Skin epidermis (tissue), 12 donors: Measurements from ENCODE around the gene MIB1.
"Not testable (repeated sequence)": the region's sequence is repeated elsewhere in the genome, so short reads cannot be mapped to it uniquely, and the experiment has no call there.

Experiments
- H3K27ac ChIP-seq, 21 experiments: fragments of 200-600 bp; sonication (generic) in 11 of 21; one replicate each; pipeline ENCODE4 v1.5.0; 2020; ENCODE audit warnings: mild to moderate bottlenecking in 3 of 21, inconsistent platforms in 2 of 21, moderate library complexity in 2 of 21
- H3K4me3 ChIP-seq, 7 experiments: fragments of 200-600 bp; sonication (generic) in 2 of 7; one replicate each; pipeline ENCODE4 v1.5.0; 2020; ENCODE audit warnings: inconsistent platforms in 2 of 7, mild to moderate bottlenecking in 2 of 7, moderate library complexity in 1 of 7

Gene MIB1

GRCh38 chr18:21740538-21741311 is at the start of gene MIB1:
TSS of gene MIB1 (plus strand) at chr18:21740792. CDS start at chr18:21741584, 792 bp downstream.
- Histone ChIP-seq H3K4me3 (peak within 1 kb of the TSS; percentile 80 to 99 (median 94)), H3K27ac (peak within 1 kb of the TSS; percentile 90 to 99 (median 98))

DNA sequence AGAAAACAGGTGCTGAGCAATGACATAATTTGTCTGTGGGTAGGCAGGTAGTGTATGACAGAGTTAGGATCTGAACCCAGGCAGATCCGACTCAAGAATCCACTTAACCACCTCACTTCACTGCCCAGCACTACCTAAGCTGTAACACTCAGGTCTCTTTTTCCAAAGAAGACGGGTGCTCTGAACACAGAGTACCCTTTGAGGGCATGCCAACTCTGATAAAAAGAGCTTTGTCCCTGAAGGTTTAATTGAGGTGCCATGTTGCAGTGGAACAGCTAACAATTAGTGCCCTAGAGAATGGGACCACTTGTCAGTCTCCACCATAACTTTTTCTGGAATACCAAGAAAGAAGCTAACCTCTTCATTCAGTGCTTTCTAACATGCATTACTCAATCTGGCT is 47.3 kb upstream of the MIB1 start:
- Histone ChIP-seq H3K4me3 (no peak overlapping the region), H3K27ac (no peak overlapping the region)

DNA sequence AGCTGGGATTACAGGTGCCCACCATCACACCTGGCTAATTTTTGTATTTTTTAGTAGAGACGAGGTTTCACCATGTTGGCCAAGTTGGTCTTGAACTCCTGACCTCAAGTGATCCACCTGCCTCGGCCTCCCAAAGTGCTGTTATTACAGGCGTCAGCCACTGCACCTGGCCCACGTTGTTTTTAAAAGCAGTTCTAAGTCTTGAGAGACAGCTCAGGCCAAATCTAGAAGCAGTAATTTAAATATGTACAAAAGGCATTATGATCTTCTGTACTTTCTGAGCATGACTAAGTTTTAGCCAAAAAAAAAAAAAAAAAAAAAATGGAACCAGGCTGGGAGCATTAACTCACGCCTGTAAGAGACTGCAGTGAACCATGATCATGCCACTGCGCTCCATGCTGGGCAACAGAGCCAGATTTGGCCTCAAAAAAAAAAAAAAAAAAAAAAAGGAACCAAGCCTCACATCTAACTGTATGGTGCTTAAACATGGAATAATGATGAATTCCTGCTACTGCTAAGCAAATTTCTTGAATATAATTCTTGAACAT is 40.0 kb upstream of the MIB1 start:
- Histone ChIP-seq H3K27ac (no peak overlapping the region), H3K4me3 (no peak overlapping the region)

DNA sequence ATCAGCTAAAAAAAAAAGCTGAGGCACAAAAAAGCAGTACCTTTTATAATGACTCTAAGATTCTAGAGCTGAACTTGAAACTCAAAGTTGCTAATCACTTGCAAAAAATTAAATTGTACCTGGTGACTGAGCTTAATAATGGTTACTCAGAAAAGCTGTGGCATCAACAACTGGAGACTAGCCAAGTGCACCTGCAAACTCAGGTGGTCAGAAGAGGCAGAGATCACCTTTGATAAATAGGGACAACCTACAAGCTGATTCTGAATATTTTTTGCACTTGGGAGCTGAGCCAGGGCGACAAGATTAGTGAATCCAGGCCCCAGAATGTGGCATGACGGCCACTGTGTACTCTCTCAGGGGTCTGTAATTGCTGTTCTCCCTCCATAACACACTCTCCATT is 39.0 kb upstream of the MIB1 start:
- H3K4me3 ChIP-seq, result no peak overlapping the region

GRCh38 chr18:21702602-21703001 is 38.0 kb upstream of the MIB1 start:
- Histone ChIP-seq H3K27ac (peak overlapping the region in 1 of 21 experiments; percentile 87), H3K4me3 (no peak overlapping the region)

More for the DNA sequence above, 39.0 kb upstream of the MIB1 start:
- no peak overlapping the region for H3K27ac ChIP-seq

- Histone ChIP-seq H3K27ac (peak overlapping the region; percentile 46 to 88 (median 86)), H3K4me3 (peak overlapping the region; percentile 75 to 90 (median 79))
Observed at GRCh38 chr18:21703241-21703820, 37.3 kb upstream of the MIB1 start.

DNA sequence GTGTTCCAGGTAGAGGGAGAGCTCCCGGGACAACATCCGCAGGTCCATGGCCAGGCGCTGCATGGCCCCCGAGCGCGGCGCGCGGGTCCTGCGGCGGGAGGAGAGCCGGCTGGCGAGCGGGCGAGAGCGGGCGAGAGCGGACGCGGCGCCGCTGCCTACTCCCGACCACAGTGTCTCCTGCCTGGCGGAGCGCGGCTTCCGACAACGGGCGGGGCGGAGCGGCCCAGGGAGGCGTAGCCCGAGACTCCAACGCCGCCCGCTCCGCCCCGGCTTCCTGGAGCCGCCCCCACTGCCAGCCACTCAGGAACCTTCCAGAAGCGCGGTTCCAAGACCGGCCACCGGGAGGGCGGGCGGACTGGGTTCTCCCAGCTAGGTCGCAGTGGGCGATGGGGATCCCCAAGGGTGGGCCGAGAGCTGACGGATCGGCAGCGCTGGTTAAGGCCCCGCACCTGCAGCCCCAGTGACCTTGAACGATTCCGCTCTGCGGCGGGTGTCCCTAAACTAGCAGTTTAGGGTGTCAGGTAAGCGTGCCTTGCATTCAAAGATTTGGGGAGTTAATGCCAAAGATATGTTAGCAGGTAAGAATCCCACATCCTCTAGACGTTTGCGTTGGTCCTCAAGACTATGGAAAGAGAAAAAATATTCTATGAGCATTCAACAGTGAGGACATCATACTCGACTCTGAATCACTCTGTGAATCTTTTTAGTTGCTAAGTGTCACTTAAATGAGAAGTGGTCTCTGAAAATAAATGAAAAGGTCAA is 35.8 kb upstream of the MIB1 start, which contains the start of gene ABHD3:
TSS of gene ABHD3 (minus strand) at position 172 of the 762 bp plus-strand sequence. CDS start at position 63, 109 bp downstream.
- peak within 1 kb of the TSS; percentile 75 to 90 (median 79) for H3K4me3 ChIP-seq
- peak within 1 kb of the TSS; percentile 46 to 88 (median 86) for H3K27ac ChIP-seq

DNA sequence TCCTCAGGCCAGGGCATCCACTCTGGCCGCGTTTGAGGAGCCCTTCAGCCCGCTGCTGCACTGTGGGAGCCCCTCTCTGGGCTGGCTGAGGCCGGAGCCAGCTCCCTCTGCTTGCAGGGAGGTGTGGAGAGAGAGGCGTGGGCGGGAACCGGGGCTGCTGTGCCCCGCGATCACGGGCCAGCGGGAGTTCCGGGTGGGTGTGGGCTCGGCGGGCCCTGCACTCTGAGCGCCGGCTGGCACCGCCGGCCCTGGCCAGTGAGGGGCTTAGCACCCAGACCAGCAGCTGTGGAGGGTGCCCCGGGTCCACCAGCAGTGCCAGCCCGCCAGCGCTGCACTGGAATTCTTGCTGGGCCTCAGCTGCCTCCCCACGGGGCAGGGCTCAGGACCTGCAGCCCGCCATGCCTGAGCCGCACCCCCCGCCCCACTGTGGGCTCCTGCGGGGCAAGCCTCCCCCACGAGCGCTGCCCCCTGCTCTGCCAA is 34.2 kb upstream of the MIB1 start:
- H3K27ac ChIP-seq, result no peak overlapping the region
- H3K4me3 ChIP-seq, result no peak overlapping the region

DNA sequence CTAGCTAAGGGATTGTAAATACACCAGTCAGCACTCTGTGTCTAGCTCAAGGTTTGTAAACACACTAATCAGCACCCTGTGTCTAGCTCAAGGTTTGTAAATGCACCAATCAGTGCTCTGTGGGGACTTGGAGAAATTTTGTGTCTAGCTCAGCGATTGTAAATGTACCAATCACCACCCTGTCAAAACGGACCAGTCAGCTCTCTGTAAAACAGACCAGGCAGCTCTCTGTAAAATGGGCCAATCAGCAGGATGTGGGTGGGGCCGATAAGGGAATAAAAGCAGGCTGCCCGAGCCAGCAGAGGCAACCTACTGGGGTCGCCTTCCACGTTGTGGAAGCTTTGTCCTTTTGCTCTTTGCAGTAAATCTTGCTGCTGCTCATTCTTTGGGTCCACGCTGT is 33.5 kb upstream of the MIB1 start:
- H3K4me3 ChIP-seq, H3K27ac ChIP-seq: not testable (repeated sequence)

DNA sequence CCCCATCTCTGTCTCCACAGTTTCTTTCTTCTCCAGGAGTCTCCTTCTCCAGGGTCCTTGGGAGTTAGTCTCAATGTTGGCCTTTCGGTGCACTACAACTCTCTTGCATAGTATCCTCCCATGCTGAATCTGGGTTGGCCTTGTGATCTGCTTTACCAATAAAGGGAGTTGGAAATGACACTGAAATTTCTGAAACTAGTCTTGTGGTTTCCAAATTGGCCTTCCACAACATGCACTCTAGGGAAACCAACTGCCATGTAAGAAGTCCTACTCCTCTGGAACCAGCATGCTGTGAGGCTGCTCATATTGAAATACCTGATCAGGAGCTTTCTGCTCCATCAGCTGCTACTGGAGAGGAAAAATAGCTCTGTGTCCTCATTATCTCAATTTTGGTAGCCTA is 26.1 kb upstream of the MIB1 start:
- no peak overlapping the region for H3K27ac ChIP-seq
- H3K4me3 ChIP-seq, result no peak overlapping the region

- H3K4me3 ChIP-seq, result no peak overlapping the region
- H3K27ac ChIP-seq, result no peak overlapping the region
Observed at GRCh38 chr18:21722687-21723086, 17.9 kb upstream of the MIB1 start.

GRCh38 chr18:21725201-21725600 is 15.4 kb upstream of the MIB1 start:
- Histone ChIP-seq H3K27ac (no peak overlapping the region), H3K4me3 (no peak overlapping the region)

GRCh38 chr18:21727702-21728101 is 12.9 kb upstream of the MIB1 start:
- Histone ChIP-seq H3K4me3 (no peak overlapping the region), H3K27ac (no peak overlapping the region)

- H3K4me3 ChIP-seq, result no peak overlapping the region
- H3K27ac ChIP-seq, result no peak overlapping the region
Observed at GRCh38 chr18:21733011-21733410, 7.6 kb upstream of the MIB1 start.

DNA sequence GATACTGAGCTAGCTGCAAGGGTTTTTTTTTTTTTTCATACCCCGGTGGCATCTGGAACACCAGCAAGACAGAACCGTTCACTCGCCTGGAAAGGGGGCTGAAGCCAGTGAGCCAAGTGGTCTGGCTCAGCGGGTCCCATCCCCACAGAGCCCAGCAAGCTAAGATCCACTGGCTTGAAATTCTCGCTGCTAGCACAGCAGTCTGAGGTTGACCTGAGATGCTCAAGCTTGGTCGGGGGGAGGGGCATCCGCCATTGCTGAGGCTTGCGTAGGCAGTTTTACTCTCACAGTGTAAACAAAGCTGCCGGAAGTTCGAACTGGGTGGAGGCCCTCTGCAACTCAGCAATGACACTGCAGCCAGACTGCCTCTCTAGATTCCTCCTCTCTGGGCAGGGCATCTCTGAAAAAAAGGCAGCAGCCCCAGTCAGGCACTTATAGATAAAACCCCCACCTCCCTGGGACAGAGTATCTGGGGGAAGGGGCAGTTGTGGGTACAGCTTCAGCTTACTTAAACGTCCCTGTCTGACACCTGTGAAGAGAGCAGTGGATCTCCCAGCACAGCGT is 5.1 kb upstream of the MIB1 start:
- H3K27ac ChIP-seq, result peak overlapping the region in 2 of 21 experiments; percentile 29 to 55
- H3K4me3 ChIP-seq, result no peak overlapping the region

- not testable (repeated sequence) for H3K27ac ChIP-seq, H3K4me3 ChIP-seq
Observed at GRCh38 chr18:21736926-21737325, 3.7 kb upstream of the MIB1 start.

DNA sequence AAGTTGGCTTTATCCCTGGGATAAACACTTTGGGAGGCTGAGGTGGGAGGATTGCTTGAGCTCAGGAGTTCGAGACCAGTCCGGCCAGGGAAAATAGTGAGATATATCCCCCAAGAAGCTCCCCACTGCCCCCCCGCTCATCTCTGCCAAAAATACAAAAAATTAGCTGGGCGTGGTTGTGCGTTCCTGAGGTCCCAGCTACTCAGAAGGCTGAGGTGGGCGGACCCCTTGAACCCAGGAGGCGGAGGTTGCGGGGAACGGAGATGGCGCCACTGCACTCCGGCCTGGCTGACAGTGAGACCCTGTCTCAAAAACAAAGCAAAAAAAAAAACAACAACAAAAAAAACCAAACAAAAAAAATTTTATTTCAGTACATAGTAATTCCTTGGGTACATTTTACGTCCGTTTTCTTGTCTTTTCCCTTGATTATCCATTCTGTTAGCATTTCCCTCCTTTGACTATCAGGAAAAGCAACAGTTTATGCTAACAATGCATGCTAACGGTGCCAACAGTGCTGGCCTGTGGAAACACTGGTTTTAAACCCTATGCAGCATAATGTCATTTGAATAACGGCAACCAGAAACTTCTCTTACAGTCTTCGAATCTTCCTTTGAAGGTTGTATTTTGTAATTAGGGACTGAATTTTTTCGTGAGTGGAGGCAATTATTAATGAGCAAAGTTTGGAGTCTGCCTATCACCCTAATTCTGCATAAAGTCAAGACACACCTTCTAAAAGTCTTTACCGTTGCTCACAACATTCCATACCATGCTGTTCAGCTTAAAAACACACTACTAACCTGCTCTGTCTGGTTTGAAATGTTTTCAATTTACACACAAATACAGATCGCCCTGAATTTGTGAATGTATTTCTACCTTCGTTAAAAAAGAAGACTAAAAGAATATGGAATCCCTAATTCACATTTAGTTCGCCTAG is 721 bp upstream of the MIB1 start:
- Histone ChIP-seq H3K4me3 (peak overlapping the region; percentile 80 to 99 (median 94)), H3K27ac (peak overlapping the region in 13 of 21 experiments; percentile 35 to 99 (median 97))

GRCh38 chr18:21741312-21741561 is 645 bp downstream of the MIB1 start:
- peak overlapping the region; percentile 80 to 99 (median 94) for H3K4me3 ChIP-seq
- peak overlapping the region; percentile 90 to 99 (median 98) for H3K27ac ChIP-seq
